ENCODE measurements around the gene TECR.

Gene TECR

GRCh38 chr19:14517840-14518505 is 11.4 kb upstream of the TECR start, which contains the start of gene DNAJB1:
Gene DNAJB1, minus strand, starts transcription at chr19:14518397. Its CDS starts 48 bp downstream, at chr19:14518349.
- no peak within 1 kb of the TSS for H4K8ac ChIP-seq (ENCODE audit: low read depth, low read length)
- H3K4ac ChIP-seq (ENCODE audit: low read depth, low read length) = peak within 1 kb of the TSS; percentile 77
- peak within 1 kb of the TSS; percentile 84 for H3K18ac ChIP-seq (ENCODE audit: low read length)
- H3K79me2 ChIP-seq (ENCODE audit: control insufficient read depth, insufficient read depth, low read length) = peaks cover 25% of the 10 kb centered on the region
- H3K36me3 ChIP-seq (ENCODE audit: control insufficient read depth, insufficient read depth, low read length) = peaks cover 17% of the 10 kb centered on the region
- H3K9ac ChIP-seq (ENCODE audit: low read length) = peak within 1 kb of the TSS; percentile 99
- H3K27ac ChIP-seq (ENCODE audit: low read depth, low read length) = peak within 1 kb of the TSS; percentile 88
- peak; percentile 73 for DNase-seq
- H3K4me2 ChIP-seq (ENCODE audit: low read length) = peak within 1 kb of the TSS; percentile 89
- no peak within 1 kb of the TSS for H2BK15ac ChIP-seq (replicated peaks; ENCODE audit: low read depth)
- peak within 1 kb of the TSS; percentile 97 for H3K56ac ChIP-seq (ENCODE audit: low read length)
- H2AK5ac ChIP-seq (ENCODE audit: low read length) = peak within 1 kb of the TSS; percentile 36
- WGBS (ENCODE audit: extremely low coverage, insufficient coverage, low lambda C conversion rate) = no CpG with 5 or more reads among the region's 82 CpGs
- peak within 1 kb of the TSS; percentile 48 for H2BK120ac ChIP-seq (ENCODE audit: low read depth, low read length)
- no peak within 1 kb of the TSS for H4K5ac ChIP-seq (ENCODE audit: low read length)
- H3K79me1 ChIP-seq (ENCODE audit: low read length) = peaks cover 19% of the 10 kb centered on the region
- no peak within 1 kb of the TSS for H2BK5ac ChIP-seq (ENCODE audit: low read length)
- H3K4me3 ChIP-seq (ENCODE audit: low read length) = peak within 1 kb of the TSS; percentile 87
- no peak within 1 kb of the TSS for H3K23ac ChIP-seq (ENCODE audit: low read length)
- no peaks in the 10 kb centered on the region for H3K27me3 ChIP-seq (ENCODE audit: insufficient read depth, low read length, poor library complexity)
- H3K4me1 ChIP-seq (ENCODE audit: control insufficient read depth, low read depth, low read length) = peaks cover 8% of the 10 kb centered on the region

- H2BK5ac ChIP-seq (ENCODE audit: low read length) = no peak overlapping the region
- H3K4me2 ChIP-seq (ENCODE audit: low read length) = no peak overlapping the region
- no peak overlapping the region for H4K5ac ChIP-seq (ENCODE audit: low read length)
- peaks cover 19% of the 10 kb centered on the region for H3K79me1 ChIP-seq (ENCODE audit: low read length)
- peaks cover 17% of the 10 kb centered on the region for H3K36me3 ChIP-seq (ENCODE audit: control insufficient read depth, insufficient read depth, low read length)
- peak overlapping the region; percentile 34 for H3K56ac ChIP-seq (ENCODE audit: low read length)
- H3K4me1 ChIP-seq (ENCODE audit: control insufficient read depth, low read depth, low read length) = peaks cover 8% of the 10 kb centered on the region
- no CpG with 5 or more reads among the region's 22 CpGs for WGBS (ENCODE audit: extremely low coverage, insufficient coverage, low lambda C conversion rate)
- no peak overlapping the region for H3K27ac ChIP-seq (ENCODE audit: low read depth, low read length)
- H2AK5ac ChIP-seq (ENCODE audit: low read length) = peak overlapping the region; percentile 38
- no peak overlapping the region for H2BK15ac ChIP-seq (replicated peaks; ENCODE audit: low read depth)
- no peak for DNase-seq
- no peak overlapping the region for H2BK120ac ChIP-seq (ENCODE audit: low read depth, low read length)
- H3K23ac ChIP-seq (ENCODE audit: low read length) = no peak overlapping the region
- H3K18ac ChIP-seq (ENCODE audit: low read length) = no peak overlapping the region
- H3K79me2 ChIP-seq (ENCODE audit: control insufficient read depth, insufficient read depth, low read length) = peaks cover 25% of the 10 kb centered on the region
- no peak overlapping the region for H4K8ac ChIP-seq (ENCODE audit: low read depth, low read length)
- no peak overlapping the region for H3K4ac ChIP-seq (ENCODE audit: low read depth, low read length)
- H3K27me3 ChIP-seq (ENCODE audit: insufficient read depth, low read length, poor library complexity) = no peaks in the 10 kb centered on the region
- no peak overlapping the region for H3K4me3 ChIP-seq (ENCODE audit: low read length)
- no peak overlapping the region for H3K9ac ChIP-seq (ENCODE audit: low read length)
Observed at GRCh38 chr19:14519245-14519859, 10.0 kb upstream of the TECR start.

- Histone ChIP-seq H3K9ac (ENCODE audit: low read length) (no peak overlapping the region), H3K4ac (ENCODE audit: low read depth, low read length) (no peak overlapping the region), H3K56ac (ENCODE audit: low read length) (peak overlapping the region; percentile 7), H4K5ac (ENCODE audit: low read length) (no peak overlapping the region), H3K4me2 (ENCODE audit: low read length) (no peak overlapping the region), H4K8ac (ENCODE audit: low read depth, low read length) (no peak overlapping the region), H3K4me3 (ENCODE audit: low read length) (no peak overlapping the region), H3K79me1 (ENCODE audit: low read length) (peaks cover 19% of the 10 kb centered on the region), H3K27ac (ENCODE audit: low read depth, low read length) (no peak overlapping the region), H3K36me3 (ENCODE audit: control insufficient read depth, insufficient read depth, low read length) (peaks cover 14% of the 10 kb centered on the region), H3K79me2 (ENCODE audit: control insufficient read depth, insufficient read depth, low read length) (peaks cover 25% of the 10 kb centered on the region), H2BK15ac (replicated peaks; ENCODE audit: low read depth) (no peak overlapping the region), H2BK120ac (ENCODE audit: low read depth, low read length) (no peak overlapping the region), H2BK5ac (ENCODE audit: low read length) (no peak overlapping the region), H3K27me3 (ENCODE audit: insufficient read depth, low read length, poor library complexity) (no peaks in the 10 kb centered on the region), H3K18ac (ENCODE audit: low read length) (no peak overlapping the region), H2AK5ac (ENCODE audit: low read length) (no peak overlapping the region), H3K23ac (ENCODE audit: low read length) (no peak overlapping the region), H3K4me1 (ENCODE audit: control insufficient read depth, low read depth, low read length) (peaks cover 8% of the 10 kb centered on the region)
- DNase-seq = no peak
- whole genome bisulfite sequencing (ENCODE audit: extremely low coverage, insufficient coverage, low lambda C conversion rate) = no CpG with 5 or more reads among the region's 2 CpGs
Observed at GRCh38 chr19:14519860-14520407, 9.5 kb upstream of the TECR start.

- H3K4me1 ChIP-seq (ENCODE audit: control insufficient read depth, low read depth, low read length) = peaks cover 8% of the 10 kb centered on the region
- H4K5ac ChIP-seq (ENCODE audit: low read length) = no peak overlapping the region
- WGBS (ENCODE audit: extremely low coverage, insufficient coverage, low lambda C conversion rate) = no CpG with 5 or more reads among the region's 4 CpGs
- H3K79me1 ChIP-seq (ENCODE audit: low read length) = peaks cover 13% of the 10 kb centered on the region
- H2BK120ac ChIP-seq (ENCODE audit: low read depth, low read length) = no peak overlapping the region
- H3K9ac ChIP-seq (ENCODE audit: low read length) = no peak overlapping the region
- H2BK15ac ChIP-seq (replicated peaks; ENCODE audit: low read depth) = no peak overlapping the region
- no peak overlapping the region for H3K56ac ChIP-seq (ENCODE audit: low read length)
- peaks cover 9% of the 10 kb centered on the region for H3K36me3 ChIP-seq (ENCODE audit: control insufficient read depth, insufficient read depth, low read length)
- no peak for DNase-seq
- no peaks in the 10 kb centered on the region for H3K27me3 ChIP-seq (ENCODE audit: insufficient read depth, low read length, poor library complexity)
- no peak overlapping the region for H3K4ac ChIP-seq (ENCODE audit: low read depth, low read length)
- no peak overlapping the region for H4K8ac ChIP-seq (ENCODE audit: low read depth, low read length)
- no peak overlapping the region for H3K23ac ChIP-seq (ENCODE audit: low read length)
- H3K79me2 ChIP-seq (ENCODE audit: control insufficient read depth, insufficient read depth, low read length) = peaks cover 22% of the 10 kb centered on the region
- no peak overlapping the region for H3K4me3 ChIP-seq (ENCODE audit: low read length)
- no peak overlapping the region for H2AK5ac ChIP-seq (ENCODE audit: low read length)
- H3K4me2 ChIP-seq (ENCODE audit: low read length) = no peak overlapping the region
- no peak overlapping the region for H3K18ac ChIP-seq (ENCODE audit: low read length)
- no peak overlapping the region for H2BK5ac ChIP-seq (ENCODE audit: low read length)
- H3K27ac ChIP-seq (ENCODE audit: low read depth, low read length) = no peak overlapping the region
Observed at GRCh38 chr19:14520543-14520942, 8.9 kb upstream of the TECR start.

DNA sequence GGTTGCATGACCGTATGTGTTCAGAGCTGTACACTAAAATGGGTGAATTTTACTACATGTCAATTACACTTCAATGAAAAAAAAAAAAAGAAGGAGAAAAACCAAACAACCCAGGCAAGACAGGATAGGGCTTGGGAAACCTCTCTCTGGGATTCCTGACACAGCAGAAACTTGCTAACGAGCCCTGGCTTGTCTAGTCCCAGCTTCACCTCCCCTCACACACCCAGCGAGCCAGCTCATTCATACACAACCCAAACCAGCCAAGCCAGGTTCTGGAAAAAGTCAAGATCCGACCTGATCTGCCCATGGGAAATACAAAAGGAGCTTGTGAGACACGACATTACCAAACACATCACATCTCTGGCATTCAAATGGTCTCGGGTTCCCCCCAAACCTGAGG is 3.7 kb upstream of the TECR start:
- WGBS (ENCODE audit: extremely low coverage, insufficient coverage, low lambda C conversion rate) = no CpG with 5 or more reads among the region's 6 CpGs
- Histone ChIP-seq H3K79me1 (ENCODE audit: low read length) (peaks cover 4% of the 10 kb centered on the region), H3K79me2 (ENCODE audit: control insufficient read depth, insufficient read depth, low read length) (peaks cover 8% of the 10 kb centered on the region), H3K36me3 (ENCODE audit: control insufficient read depth, insufficient read depth, low read length) (no peaks in the 10 kb centered on the region), H3K27me3 (ENCODE audit: insufficient read depth, low read length, poor library complexity) (no peaks in the 10 kb centered on the region), H3K23ac (ENCODE audit: low read length) (no peak overlapping the region), H2BK5ac (ENCODE audit: low read length) (no peak overlapping the region), H3K4me3 (ENCODE audit: low read length) (no peak overlapping the region), H3K18ac (ENCODE audit: low read length) (no peak overlapping the region), H3K4me1 (ENCODE audit: control insufficient read depth, low read depth, low read length) (no peaks in the 10 kb centered on the region), H2AK5ac (ENCODE audit: low read length) (no peak overlapping the region), H2BK15ac (replicated peaks; ENCODE audit: low read depth) (no peak overlapping the region), H4K8ac (ENCODE audit: low read depth, low read length) (no peak overlapping the region), H3K9ac (ENCODE audit: low read length) (no peak overlapping the region), H3K27ac (ENCODE audit: low read depth, low read length) (no peak overlapping the region), H3K4ac (ENCODE audit: low read depth, low read length) (no peak overlapping the region), H2BK120ac (ENCODE audit: low read depth, low read length) (no peak overlapping the region), H3K56ac (ENCODE audit: low read length) (no peak overlapping the region), H4K5ac (ENCODE audit: low read length) (no peak overlapping the region), H3K4me2 (ENCODE audit: low read length) (no peak overlapping the region)
- DNase-seq = no peak
